Subcutaneous adipose tissue (tissue), 4 donors: ENCODE data around the gene POLR1E. TPM values are rescaled to one million over a fixed set of nuclear protein-coding genes. Genes with fewer than 3 reads are reported as not detected.

Experiments used
- CTCF ChIP-seq: fragments of 450-650 bp; IDR thresholded peaks from one replicate; pipeline ENCODE4 v1.5.1; 2016; ENCODE audit warnings: low read depth, mild to moderate bottlenecking, control low read depth, antibody characterized with exemption, moderate library complexity
- total RNA-seq, 4 donors: library from RNA; depleted of rRNA; stranded (reverse); fragments of >200 nt; gene quantifications; one replicate each; pipeline ENCODE4 v1.1.0, GENCODE V29; 2016

Gene POLR1E
- total RNA-seq, 4 donors from 2014 or later, result 22.9 to 38.6 (median 27.5) TPM

- TF ChIP-seq CTCF, result no peak
Measured at GRCh38 chr9:37521111-37521510, 35.4 kb downstream of the POLR1E start.

- TF ChIP-seq CTCF, result no peak
Measured at GRCh38 chr9:37522971-37523370, 37.2 kb downstream of the POLR1E start.

GRCh38 chr9:37523916-37524315, 38.2 kb downstream of the POLR1E start:
- TF ChIP-seq CTCF, result no peak

- no peak for TF ChIP-seq CTCF
Measured at GRCh38 chr9:37528652-37529471, 43.1 kb downstream of the POLR1E start.

GRCh38 chr9:37531699-37532098, 46.0 kb downstream of the POLR1E start:
- no peak for TF ChIP-seq CTCF

- no peak for TF ChIP-seq CTCF
Measured at GRCh38 chr9:37534412-37534811, 48.7 kb downstream of the POLR1E start.

GRCh38 chr9:37534901-37535300, 49.2 kb downstream of the POLR1E start:
- no peak for TF ChIP-seq CTCF
